GM12878 (cell line): Measurements from ENCODE around the gene OPCML. TPM values are rescaled to one million over a fixed set of nuclear protein-coding genes. Genes with fewer than 3 reads are reported as not detected.

Source experiments
- ATAC-seq: fragments of 200-7000 bp; cut with Tn5 transposase; 3 replicates; pipeline ENCODE4 v1.9.1; 2020; ENCODE audit warnings: mild to moderate bottlenecking, moderate library complexity
- BruUV-seq: library from RNA; stranded (reverse); fragments of 400-500 nt; replicated peaks from 2 replicates; lab custom pipeline; 2021; lab: Mats Ljungman, UMichigan
- CTCF ChIA-PET: fragments of 300-600 bp; sonication (Branson Sonifier 250); formaldehyde crosslinking; extraction: SDS; loops from one replicate; lab custom pipeline; 2021; ENCODE audit warnings: inconsistent platforms; lab: Yijun Ruan, JAX
- POLR2A ChIA-PET: fragments of 350-600 bp; formaldehyde crosslinking; extraction: SDS; loops from one replicate; lab custom pipeline; 2021; ENCODE audit warnings: inconsistent platforms; lab: Charles Lee
- RAD21 ChIA-PET: fragments of 300-600 bp; sonication (Branson Sonifier 250); formaldehyde crosslinking; loops from one replicate; lab custom pipeline; 2023; ENCODE audit warnings: antibody characterized with exemption; ENCODE audit not compliant: unreplicated experiment; lab: Charles Lee
- SMC1A ChIA-PET: fragments of 300-600 bp; sonication (Branson Sonifier 250); formaldehyde crosslinking; loops from one replicate; lab custom pipeline; 2023; ENCODE audit not compliant: unreplicated experiment, uncharacterized antibody; lab: Charles Lee
- DNase-seq: peaks from one replicate; pipeline ENCODE4 v3.0.0-alpha.2; 2011; ENCODE audit warnings: low read depth, low spot score
- FAIRE-seq: peaks from 3 replicates; lab custom pipeline; 2011; peaks lifted over from hg19 to GRCh38; lab: Jason Lieb, UNC
- H2AFZ ChIP-seq: 2 replicates; pipeline ENCODE4 v1.6.0; 2011; ENCODE audit warnings: low read depth, low read length, control low read depth; ENCODE audit not compliant: control insufficient read depth
- H3K27ac ChIP-seq: 2 replicates; pipeline ENCODE4 v1.5.1; 2011; ENCODE audit warnings: control low read depth; ENCODE audit not compliant: control insufficient read depth, insufficient read depth
- H3K27me3 ChIP-seq, 2 experiments: replicated peaks in 1 of 2; 2 replicates each; pipeline versions ENCODE4 v1.6.0 to v1.6.1; 2011; ENCODE audit warnings: low read length in 1 of 2; ENCODE audit not compliant: control insufficient read depth in 2 of 2, insufficient read depth in 2 of 2
- H3K36me3 ChIP-seq, 2 experiments: 2 replicates each; pipeline ENCODE4 v1.5.1; 2011; ENCODE audit warnings: low read length in 1 of 2; ENCODE audit not compliant: control insufficient read depth in 2 of 2, insufficient read depth in 2 of 2
- H3K4me1 ChIP-seq: 2 replicates; pipeline ENCODE4 v1.6.1; 2011; ENCODE audit warnings: mild to moderate bottlenecking, low read length, moderate library complexity, mixed read lengths; ENCODE audit not compliant: control insufficient read depth, insufficient read depth
- H3K4me2 ChIP-seq: 2 replicates; pipeline ENCODE4 v1.6.0; 2011; ENCODE audit warnings: control low read depth; ENCODE audit not compliant: control insufficient read depth, insufficient read depth
- H3K4me3 ChIP-seq: fragments of 200-600 bp; sonication (generic); 2 replicates; pipeline ENCODE4 v1.5.1; 2016
- H3K79me2 ChIP-seq: 2 replicates; pipeline ENCODE4 v1.6.0; 2011; ENCODE audit warnings: low read length; ENCODE audit not compliant: control insufficient read depth, insufficient read depth
- H3K9ac ChIP-seq: 2 replicates; pipeline ENCODE4 v1.8.0; 2011; ENCODE audit warnings: low read length, control low read depth, mixed read lengths; ENCODE audit not compliant: control insufficient read depth, insufficient read depth
- H3K9me3 ChIP-seq: replicated peaks from 3 replicates; pipeline ENCODE4 v1.5.1; 2011; ENCODE audit warnings: mild to moderate bottlenecking, low read length; ENCODE audit not compliant: control insufficient read depth, insufficient read depth
- H4K20me1 ChIP-seq: 2 replicates; pipeline ENCODE4 v1.6.0; 2011; ENCODE audit not compliant: control insufficient read depth, insufficient read depth
- CBX3 ChIP-seq: fragments of 200-600 bp; sonication (generic); IDR thresholded peaks from 2 replicates; pipeline ENCODE4 v1.6.1; 2016; ENCODE audit warnings: low read depth, borderline replicate concordance
- CBX5 ChIP-seq: sonication (generic); IDR thresholded peaks from 2 replicates; pipeline ENCODE4 v1.6.1; 2016; ENCODE audit warnings: low read depth, moderate library complexity, mild to moderate bottlenecking, inconsistent platforms
- CHD4 ChIP-seq: fragments of 200-600 bp; sonication (generic); IDR thresholded peaks from 2 replicates; pipeline ENCODE4 v1.6.1; 2016; ENCODE audit warnings: mild to moderate bottlenecking
- DPF2 ChIP-seq: fragments of 450-650 bp; IDR thresholded peaks from 2 replicates; pipeline ENCODE4 v1.6.1; 2017; ENCODE audit warnings: mild to moderate bottlenecking
- EED ChIP-seq: sonication (generic); IDR thresholded peaks from 2 replicates; pipeline ENCODE4 v1.6.1; 2016; ENCODE audit warnings: antibody characterized with exemption, low read depth
- ETV6 ChIP-seq, 2 experiments: fragments of 450-650 bp in 1 of 2; IDR thresholded peaks in 1 of 2; conservative IDR thresholded peaks in 1 of 2; 2 replicates each; pipeline ENCODE4 v1.6.1; 2014; ENCODE audit warnings: antibody characterized with exemption in 1 of 2, borderline replicate concordance in 1 of 2, low read depth in 1 of 2, mild to moderate bottlenecking in 1 of 2, moderate library complexity in 1 of 2
- FOXM1 ChIP-seq: IDR thresholded peaks from 2 replicates; pipeline ENCODE4 v1.6.1; 2012; ENCODE audit warnings: low read depth, mild to moderate bottlenecking, inconsistent platforms, low read length, moderate library complexity
- IRF5 ChIP-seq: fragments of 450-650 bp; IDR thresholded peaks from 2 replicates; pipeline ENCODE4 v1.6.1; 2017; ENCODE audit warnings: borderline replicate concordance
- MYC ChIP-seq: IDR thresholded peaks from 2 replicates; pipeline ENCODE4 v1.6.1; 2011; ENCODE audit warnings: mild to moderate bottlenecking, low read length, moderate library complexity, inconsistent platforms; ENCODE audit not compliant: insufficient read depth, insufficient replicate concordance, insufficient read length, severe bottlenecking
- NR2C1 ChIP-seq: fragments of 450-650 bp; IDR thresholded peaks from 2 replicates; pipeline ENCODE4 v1.6.1; 2017; ENCODE audit warnings: antibody characterized with exemption, mild to moderate bottlenecking, moderate library complexity
- NRF1 ChIP-seq: conservative IDR thresholded peaks from 2 replicates; pipeline ENCODE4 v1.6.1; 2011; ENCODE audit warnings: mild to moderate bottlenecking, low read depth, low read length, improper control_type of control experiment
- PBX3 ChIP-seq: IDR thresholded peaks from 2 replicates; pipeline ENCODE4 v1.6.1; 2011; ENCODE audit warnings: mild to moderate bottlenecking, low read depth, low read length, moderate library complexity; ENCODE audit not compliant: insufficient replicate concordance
- TBL1XR1 ChIP-seq: IDR thresholded peaks from 2 replicates; pipeline ENCODE4 v1.6.1; 2012; ENCODE audit warnings: low read depth, low read length, improper control_type of control experiment
- ZBTB40 ChIP-seq: fragments of 450-650 bp; IDR thresholded peaks from 2 replicates; pipeline ENCODE4 v1.6.1; 2016; ENCODE audit warnings: mild to moderate bottlenecking, moderate library complexity, borderline replicate concordance
- WGBS: methylation state at CpG from one replicate; pipeline ENCODE4 v1.1.6; 2016; ENCODE audit warnings: low lambda C conversion rate; ENCODE audit not compliant: insufficient replicate concordance, insufficient coverage; ENCODE audit errors: missing lambda C conversion rate; 5-methylcytosine and 5-hydroxymethylcytosine counted together
- in situ Hi-C: fragments of 300-500 bp; cut with MboI; formaldehyde crosslinking; loops from 9 replicates; pipeline ENCODE4 v1.14.3; 2018; ENCODE audit warnings: mixed read lengths
- intact Hi-C: fragments of 100-400 bp; cut with micrococcal nuclease; formaldehyde crosslinking; loops from one replicate; pipeline ENCODE4 v1.14.2; 2022; ENCODE audit not compliant: unreplicated experiment
- polyA plus RNA-seq, 11 experiments: library from polyadenylated mRNA; depleted of rRNA in 4 of 11; unstranded in 6 of 11; stranded (reverse) in 5 of 11; fragments of >200 nt; fragmentation: Nextera tagmentation in 4 of 11; fragmentation: Illumina TruSeq in 1 of 11; extraction: Ambion mirVana in 4 of 11; extraction: Trizol in 1 of 11; gene quantifications; 1 replicate in 1 of 11; 2 replicates in 10 of 11; pipeline versions ENCODE4 v1.2.1 to v1.2.3, GENCODE V29; 2011 to 2016; ENCODE audit warnings: inconsistent platforms in 2 of 11, missing spikeins in 2 of 11, low read depth in 1 of 11
- total RNA-seq, 4 experiments: library from RNA; depleted of rRNA in 3 of 4; stranded (reverse); fragments of >200 nt in 3 of 4; fragmentation: Illumina TruSeq in 1 of 4; extraction: Trizol in 1 of 4; gene quantifications; 2 replicates each; pipeline versions ENCODE4 v1.2.1 to v1.2.3, GENCODE V29; 2013 to 2021
- TF ChIP-seq, protein P1 (sequence below): fragments of 450-650 bp; IDR thresholded peaks from 2 replicates; pipeline ENCODE4 v1.6.1; 2018; ENCODE audit warnings: borderline replicate concordance, mild to moderate bottlenecking; ENCODE audit not compliant: partially characterized antibody

Gene OPCML
- total and polyA plus RNA-seq, 10 of the 15 experiments (the other 5 are each of a cell fraction or from before 2014, with no cell fraction given) = 0.84 TPM; not detected in 9

GRCh38 chr11:133425245-133425644 is 107.1 kb downstream of the OPCML start:
- ChIA-PET CTCF (no interaction called here), POLR2A (no interaction called here), RAD21 (no interaction called here), SMC1A (no interaction called here)
- WGBS = 44% methylated on average over 1 of the region's 1 CpG
- Histone ChIP-seq H3K27ac (no peak overlapping the region), H3K4me1 (no peaks in the 10 kb centered on the region), H3K36me3 (no peaks in the 10 kb centered on the region), H3K4me2 (no peak overlapping the region), H3K9me3 (no peaks in the 10 kb centered on the region), H3K27me3 (no peaks in the 10 kb centered on the region), H3K4me3 (no peak overlapping the region), H3K79me2 (no peaks in the 10 kb centered on the region), H3K9ac (no peak overlapping the region), H4K20me1 (no peaks in the 10 kb centered on the region), H2AFZ (no peak overlapping the region)
- no peak for FAIRE-seq
- in situ Hi-C loops (no loop called here), intact Hi-C loops (no loop called here)
- ATAC-seq = no peak
- BruUV-seq = no TSS peak
- no peak for DNase-seq
- no peak for TF ChIP-seq IRF5
- no peak for TF ChIP-seq CHD4
- no peak for TF ChIP-seq FOXM1
- TF ChIP-seq CBX3 = no peak
- TF ChIP-seq TBL1XR1 = no peak
- no peak for TF ChIP-seq CBX5
- no peak for TF ChIP-seq MYC
- TF ChIP-seq DPF2 = no peak
- TF ChIP-seq PBX3 = no peak
- TF ChIP-seq NRF1 = no peak
- no peak for TF ChIP-seq NR2C1
- TF ChIP-seq, protein P1, sequence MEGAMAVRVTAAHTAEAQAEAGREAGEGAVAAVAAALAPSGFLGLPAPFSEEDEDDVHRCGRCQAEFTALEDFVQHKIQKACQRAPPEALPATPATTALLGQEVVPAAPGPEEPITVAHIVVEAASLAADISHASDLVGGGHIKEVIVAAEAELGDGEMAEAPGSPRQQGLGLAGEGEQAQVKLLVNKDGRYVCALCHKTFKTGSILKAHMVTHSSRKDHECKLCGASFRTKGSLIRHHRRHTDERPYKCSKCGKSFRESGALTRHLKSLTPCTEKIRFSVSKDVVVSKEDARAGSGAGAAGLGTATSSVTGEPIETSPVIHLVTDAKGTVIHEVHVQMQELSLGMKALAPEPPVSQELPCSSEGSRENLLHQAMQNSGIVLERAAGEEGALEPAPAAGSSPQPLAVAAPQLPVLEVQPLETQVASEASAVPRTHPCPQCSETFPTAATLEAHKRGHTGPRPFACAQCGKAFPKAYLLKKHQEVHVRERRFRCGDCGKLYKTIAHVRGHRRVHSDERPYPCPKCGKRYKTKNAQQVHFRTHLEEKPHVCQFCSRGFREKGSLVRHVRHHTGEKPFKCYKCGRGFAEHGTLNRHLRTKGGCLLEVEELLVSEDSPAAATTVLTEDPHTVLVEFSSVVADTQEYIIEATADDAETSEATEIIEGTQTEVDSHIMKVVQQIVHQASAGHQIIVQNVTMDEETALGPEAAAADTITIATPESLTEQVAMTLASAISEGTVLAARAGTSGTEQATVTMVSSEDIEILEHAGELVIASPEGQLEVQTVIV = no peak
- no peak for TF ChIP-seq EED
- TF ChIP-seq ETV6 (conservative IDR thresholded peaks at IDR 0.05 in 1 of 2, IDR thresholded peaks at IDR 0.05 in 1 of 2; ENCODE audit: borderline replicate concordance in 1 of 2, low read depth in 1 of 2) = no peak
- TF ChIP-seq ZBTB40 = no peak
